Tibial nerve (tissue), 3 donors: ENCODE results near the gene PLB1.

Experiments used
- CTCF ChIP-seq, 5 experiments: fragments of 200-600 bp in 3 of 5; fragments of 450-650 bp in 2 of 5; sonication (generic) in 3 of 5; IDR thresholded peaks; one replicate each; pipeline ENCODE4 v1.5.1; 2016 to 2019; ENCODE audit warnings: antibody characterized with exemption in 5 of 5, mild to moderate bottlenecking in 3 of 5, moderate library complexity in 2 of 5
- POLR2A ChIP-seq, 2 donors: fragments of 450-650 bp; IDR thresholded peaks; one replicate each; pipeline ENCODE4 v1.6.1; 2017; ENCODE audit warnings: antibody characterized with exemption in 2 of 2, mild to moderate bottlenecking in 2 of 2, moderate library complexity in 2 of 2

GRCh38 chr2:28533044-28533680 lies 37.3 kb downstream of the PLB1 start:
- no peak for TF ChIP-seq POLR2A (IDR thresholded peaks at IDR 0.05)
- TF ChIP-seq CTCF (IDR thresholded peaks at IDR 0.05) = no peak
